Anterior cingulate cortex (tissue), 58 donors: Measurements from ENCODE around the gene GKAP1.
"Not testable (repeated sequence)": the region's sequence is repeated elsewhere in the genome, so short reads cannot be mapped to it uniquely, and the experiment has no call there.

ENCODE experiments used
- DNase-seq, 58 donors: peaks; one replicate each; lab custom pipeline; 2025; lab: John Stamatoyannopoulos, UW

Gene GKAP1

DNA sequence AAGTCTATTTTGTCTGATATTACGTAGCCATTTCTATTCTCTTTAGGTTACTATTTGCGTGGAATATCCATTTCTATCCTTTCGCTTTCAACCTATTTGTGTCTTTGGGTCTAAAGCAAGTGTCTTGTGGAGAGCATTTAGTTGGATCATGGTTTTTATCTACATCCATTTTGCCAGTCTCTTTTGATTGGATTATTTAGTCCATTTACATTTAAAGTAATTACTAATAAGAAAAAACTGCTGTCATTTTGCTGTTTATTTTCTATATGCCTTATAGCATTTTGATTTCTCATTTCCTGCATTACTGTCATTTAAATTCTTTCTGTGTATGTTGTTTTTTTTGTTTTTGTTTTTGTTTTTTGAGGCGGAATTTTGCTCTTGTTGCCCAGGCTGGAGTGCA lies 83.8 kb downstream of the GKAP1 start:
- DNase-seq = no peak

GRCh38 chr9:83728591-83729368 lies 88.8 kb downstream of the GKAP1 start:
- not testable (repeated sequence) for DNase-seq

DNA sequence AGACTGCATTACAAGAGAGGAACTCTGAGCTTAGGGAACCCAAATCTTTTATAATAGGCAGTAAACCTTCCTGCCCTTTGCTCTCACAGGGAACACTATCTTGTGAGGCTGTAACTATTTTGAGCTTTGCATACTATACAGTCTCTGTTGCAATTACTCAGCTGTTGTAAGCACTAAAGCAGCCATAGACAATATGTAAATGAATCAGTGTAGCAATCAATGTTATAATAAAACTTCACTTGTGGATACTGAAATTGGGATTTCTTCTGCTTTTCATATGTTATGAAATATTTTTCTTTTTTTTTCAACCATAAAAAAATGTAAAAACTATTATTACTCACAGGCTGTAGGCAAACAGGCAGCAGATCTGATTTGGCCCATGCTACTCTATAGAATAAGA lies 93.1 kb downstream of the GKAP1 start:
- DNase-seq = no peak

- no peak for DNase-seq
Observed at GRCh38 chr9:83722726-83723495, 94.7 kb downstream of the GKAP1 start.

DNA sequence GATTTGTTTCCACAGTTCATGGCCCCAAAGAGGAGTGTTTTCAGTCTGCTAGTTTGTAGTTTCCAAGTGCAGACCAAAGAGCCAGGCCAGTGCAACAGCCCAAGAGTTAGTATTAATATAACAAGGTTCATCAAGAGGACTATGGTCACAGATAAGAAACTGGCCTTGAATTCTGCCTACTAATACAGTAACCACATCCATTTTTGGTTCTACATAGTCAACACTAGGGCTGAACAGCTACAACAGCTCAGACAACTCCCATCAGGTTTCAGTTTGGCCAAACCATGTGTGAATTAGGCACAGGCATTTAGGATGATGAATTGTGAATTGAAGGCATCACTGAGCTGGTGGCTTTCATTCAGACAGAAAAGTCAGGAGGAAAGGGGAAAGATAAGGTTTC lies 96.1 kb downstream of the GKAP1 start:
- DNase-seq = no peak

- DNase-seq = no peak
Observed at GRCh38 chr9:83715794-83716193, 101.8 kb downstream of the GKAP1 start.

GRCh38 chr9:83715221-83715620 lies 102.3 kb downstream of the GKAP1 start:
- no peak for DNase-seq

DNA sequence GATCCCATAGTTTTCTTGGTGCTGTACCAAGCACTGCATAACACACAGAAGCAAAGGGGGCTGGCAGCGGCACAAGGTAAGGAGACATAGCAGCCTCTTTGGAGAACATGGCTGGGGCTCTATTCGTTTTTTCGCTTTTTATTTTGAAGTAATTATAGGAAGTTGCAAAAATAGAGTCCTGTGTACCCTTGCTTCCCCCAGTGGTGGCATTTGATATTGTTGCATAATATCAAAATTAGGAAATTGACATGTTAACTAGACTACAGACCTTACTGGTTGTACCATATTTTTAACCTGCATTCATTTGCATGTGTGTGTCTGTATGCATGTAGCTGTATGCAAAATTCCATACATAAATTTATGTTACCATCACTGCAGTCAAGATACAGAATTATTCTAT lies 103.2 kb downstream of the GKAP1 start:
- no peak for DNase-seq

- peak in 49 of 58 donors; percentile 37 to 84 (median 62) for DNase-seq
Observed at GRCh38 chr9:83708515-83709158, 108.9 kb downstream of the GKAP1 start.

DNA sequence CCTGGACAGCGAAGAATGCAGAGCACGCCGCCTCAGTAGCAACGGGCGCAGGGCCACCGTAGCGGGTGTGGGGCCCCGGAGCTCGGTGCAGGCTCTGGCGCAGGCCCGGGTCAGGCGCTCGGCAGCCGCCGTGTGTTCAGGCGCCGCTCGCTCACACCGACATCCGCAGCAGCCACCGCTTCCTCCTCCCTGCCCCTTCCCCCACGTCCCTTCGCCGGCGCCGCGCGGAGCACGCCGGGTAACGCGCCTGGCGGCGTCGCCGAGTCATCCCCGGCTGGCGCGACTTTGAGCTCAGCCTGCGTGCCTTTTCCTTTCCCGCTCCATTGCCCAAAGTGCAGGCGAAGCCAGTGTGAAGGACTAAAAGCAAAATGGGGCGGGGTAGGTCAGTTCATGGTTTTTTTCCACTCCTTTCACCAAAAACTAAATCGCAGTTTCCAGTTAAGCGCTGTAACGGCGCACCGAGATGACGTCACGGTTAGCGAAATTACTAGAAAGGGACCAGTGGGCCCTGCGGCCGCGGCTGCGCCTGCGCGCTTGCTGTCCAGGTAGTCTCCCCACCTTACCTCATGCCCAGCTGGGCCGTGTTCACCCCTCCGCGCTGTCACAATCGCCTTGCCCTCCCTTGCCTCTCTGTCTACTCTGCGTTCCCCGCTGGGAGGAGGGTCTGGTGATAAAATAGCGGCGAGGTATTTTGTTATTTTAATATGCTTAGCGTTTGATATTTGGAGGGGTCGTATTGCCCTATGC lies 109.6 kb downstream of the GKAP1 start, which contains the start of gene UBQLN1:
Gene UBQLN1 (minus strand): TSS at position 191 of the 747 bp plus-strand sequence. CDS start 279 bp downstream, outside the sequence.
- peak; percentile 43 to 98 (median 89) for DNase-seq

GRCh38 chr9:83707518-83707767 lies 110.1 kb downstream of the GKAP1 start:
- DNase-seq = peak in 9 of 58 donors; percentile 45 to 77 (median 66)

DNA sequence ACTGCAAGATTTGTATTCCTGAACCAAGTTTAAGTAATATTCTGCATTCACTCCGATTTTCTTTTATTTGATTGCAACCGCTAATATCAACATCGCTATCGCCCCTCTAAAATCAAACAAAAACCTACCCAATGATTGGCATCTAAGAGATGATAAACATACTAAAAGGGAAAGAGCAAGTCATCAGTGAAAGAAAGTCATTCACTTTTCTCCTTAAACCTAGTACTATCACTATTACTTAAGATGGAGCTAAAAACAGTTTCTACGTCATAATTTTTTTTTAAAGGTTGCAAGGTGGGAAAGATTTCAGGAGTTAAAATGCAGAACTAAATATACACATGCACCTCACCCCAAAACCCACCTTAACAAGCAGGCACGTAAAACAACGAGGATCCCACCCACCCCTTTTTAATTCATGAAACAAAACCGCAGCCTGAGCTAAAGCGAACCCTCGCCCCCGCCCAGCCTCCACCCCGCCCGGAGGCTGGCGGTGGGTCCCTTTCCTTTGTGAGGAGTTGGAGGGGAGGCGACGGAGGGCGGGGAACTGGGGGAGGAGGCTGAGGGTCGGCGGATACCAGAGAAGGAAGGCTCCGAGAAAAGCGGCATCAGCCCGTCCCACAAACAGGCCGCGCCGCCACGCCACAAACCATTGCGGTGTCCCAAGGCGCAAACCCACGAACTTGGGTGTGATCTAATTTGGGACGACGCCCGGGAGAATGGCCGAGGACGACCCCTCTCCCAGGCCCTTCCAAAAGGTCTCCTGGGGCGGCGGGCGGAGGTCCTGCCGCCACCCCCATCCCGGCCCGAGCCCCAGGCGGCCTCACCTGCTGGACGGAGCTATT lies 110.7 kb downstream of the GKAP1 start:
- peak in 27 of 58 donors; percentile 3 to 55 (median 28) for DNase-seq

GRCh38 chr9:83705219-83705651 lies 112.3 kb downstream of the GKAP1 start:
- DNase-seq = not testable (repeated sequence)

DNA sequence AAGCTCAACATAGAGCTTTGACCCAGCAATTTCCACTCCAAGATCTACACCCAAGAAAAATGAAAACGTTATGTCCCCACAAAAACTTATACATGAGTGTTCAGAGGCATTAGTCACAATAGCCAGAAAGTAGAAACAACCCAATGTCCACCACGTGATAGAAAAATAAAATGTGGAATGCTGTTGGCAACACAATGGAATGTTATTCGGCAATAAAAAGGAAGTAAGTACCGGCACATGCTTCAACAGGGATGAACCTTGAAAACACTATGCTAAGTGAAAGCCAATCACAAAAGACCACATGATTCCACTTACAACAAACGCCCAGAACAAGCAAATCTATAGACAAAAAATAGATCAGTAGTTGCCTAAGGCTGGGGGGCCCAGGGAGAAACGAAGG lies 115.8 kb downstream of the GKAP1 start:
- DNase-seq = no peak

DNA sequence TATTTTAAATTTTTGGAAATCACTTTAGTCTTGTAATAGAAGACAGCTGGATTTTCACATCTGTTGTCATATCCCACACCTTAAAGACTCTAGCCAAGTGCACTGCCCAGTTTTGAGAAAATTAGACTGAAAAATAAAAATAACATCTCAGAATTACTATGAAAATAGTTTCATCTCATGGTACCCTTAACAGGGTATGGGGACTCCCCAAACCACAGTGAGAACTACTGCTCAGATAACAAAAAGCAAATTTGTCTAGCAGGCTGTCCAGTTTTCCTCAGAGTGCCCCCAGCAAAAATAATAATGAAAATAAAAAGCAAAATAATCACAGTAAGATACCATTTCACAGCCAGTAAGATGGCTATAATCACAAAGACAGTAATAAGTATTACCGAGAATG lies 116.3 kb downstream of the GKAP1 start:
- no peak for DNase-seq

DNA sequence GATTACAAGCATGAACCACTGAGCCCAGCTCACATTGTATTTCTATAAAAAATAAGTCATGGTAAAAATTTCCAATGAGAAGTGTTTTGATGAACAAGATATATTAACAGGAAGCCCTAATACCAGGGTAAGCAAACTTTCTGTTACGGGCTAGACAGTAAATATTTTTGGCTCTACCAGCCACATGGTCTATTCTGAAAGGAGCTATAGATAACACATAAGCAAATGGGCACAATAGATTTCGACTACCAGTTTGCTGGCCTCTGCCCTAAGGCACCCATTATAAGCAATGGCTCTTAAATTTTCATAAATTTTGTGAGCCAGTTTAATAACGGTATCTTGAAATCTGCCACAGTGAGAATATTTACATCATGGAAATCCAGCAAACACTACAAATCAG lies 118.0 kb downstream of the GKAP1 start:
- DNase-seq = no peak

DNA sequence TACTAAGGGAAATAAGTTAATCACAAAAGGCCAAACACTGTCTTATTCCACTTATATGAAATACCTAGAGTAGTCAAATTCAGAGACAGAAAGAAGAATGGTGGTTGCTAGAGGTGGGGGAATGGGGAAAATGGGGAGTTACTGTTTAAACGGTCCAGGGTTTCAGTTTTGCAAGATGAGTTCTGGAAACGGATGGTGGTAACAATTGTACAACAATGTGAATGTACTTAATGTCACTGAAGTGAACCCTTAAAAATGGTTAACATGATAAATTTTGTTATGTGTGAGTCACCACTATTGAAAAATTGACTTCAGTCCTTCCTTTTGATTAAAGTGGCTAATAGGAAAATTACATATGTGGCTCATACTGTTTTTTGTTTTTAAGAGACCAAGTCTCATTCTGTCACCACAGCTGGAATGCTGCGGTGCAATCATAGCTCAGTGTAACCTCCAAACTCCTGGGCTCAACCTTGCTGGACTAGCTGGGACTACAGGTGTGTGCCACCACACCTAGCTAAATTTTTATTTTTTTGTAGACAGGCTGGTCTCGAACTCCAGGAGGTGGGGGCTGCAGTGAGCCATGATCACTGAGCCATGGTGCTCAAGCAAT lies 118.5 kb downstream of the GKAP1 start:
- DNase-seq = no peak

- no peak for DNase-seq
Observed at GRCh38 chr9:83691492-83691891, 126.1 kb downstream of the GKAP1 start.
